Measurements from ENCODE around the gene ADIPOQ.
"Not testable (repeated sequence)": the region's sequence is repeated elsewhere in the genome, so short reads cannot be mapped to it uniquely, and the experiment has no call there.

ADIPOQ gene

GRCh38 chr3:186857743-186858142 is 15.2 kb downstream of the ADIPOQ start:
- no peak for DNase-seq (ENCODE audit: low read depth)
- no peak for TF ChIP-seq CTCF (conservative IDR thresholded peaks at IDR 0.05; ENCODE audit: low read depth, low read length)
- H3K4me3 ChIP-seq (ENCODE audit: low read length) = no peak overlapping the region

GRCh38 chr3:186865215-186865853 is 22.8 kb downstream of the ADIPOQ start:
- DNase-seq (ENCODE audit: low read depth) = not testable (repeated sequence)

GRCh38 chr3:186866095-186866494 is 23.6 kb downstream of the ADIPOQ start:
- not testable (repeated sequence) for H3K4me3 ChIP-seq (ENCODE audit: low read length); DNase-seq (ENCODE audit: low read depth)

More at GRCh38 chr3:186865215-186865853, 22.8 kb downstream of the ADIPOQ start:
- H3K4me3 ChIP-seq (ENCODE audit: low read length) = not testable (repeated sequence)

DNA sequence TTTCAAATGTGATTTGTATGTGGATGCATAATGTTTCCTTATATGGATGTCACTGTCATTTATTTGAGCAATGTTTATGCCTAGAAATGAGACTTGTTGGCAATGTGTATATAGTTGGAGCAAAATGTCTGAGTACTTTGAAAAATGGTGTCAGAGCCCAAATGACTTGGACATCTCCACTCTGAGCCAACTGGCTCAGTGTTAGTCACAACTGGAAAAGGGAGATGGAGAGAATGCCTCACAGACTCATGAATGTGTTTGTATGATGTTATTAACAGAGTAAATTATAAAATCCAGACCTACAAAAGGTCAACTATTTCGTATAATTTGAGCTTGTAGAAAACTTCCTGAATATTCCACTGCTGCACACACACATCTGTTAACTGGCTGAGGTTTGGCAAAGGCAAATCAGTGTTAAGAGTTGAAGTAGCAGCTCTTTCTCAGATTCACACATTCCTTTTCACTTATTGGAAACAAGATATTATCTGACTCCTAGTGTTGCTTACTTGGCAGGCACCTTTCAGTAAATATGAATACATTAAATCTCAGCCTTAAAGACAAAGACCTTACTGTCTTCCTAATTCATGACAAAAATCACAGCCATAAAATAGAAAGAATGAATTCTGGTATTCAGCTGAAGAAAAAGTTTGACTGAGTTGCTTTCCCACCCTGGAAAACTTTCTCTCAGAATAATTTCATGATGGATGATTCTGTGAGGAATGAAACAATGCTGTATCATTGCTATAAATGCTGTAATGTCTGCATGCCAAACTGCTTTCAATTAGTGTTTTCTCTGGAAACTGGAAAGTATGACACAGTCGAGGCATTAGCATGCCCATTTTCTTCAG is 27.0 kb downstream of the ADIPOQ start:
- TF ChIP-seq CTCF (conservative IDR thresholded peaks at IDR 0.05; ENCODE audit: low read depth, low read length) = no peak
- DNase-seq (ENCODE audit: low read depth) = no peak
- H3K4me3 ChIP-seq (ENCODE audit: low read length) = no peak overlapping the region

GRCh38 chr3:186870421-186871201 is 28.1 kb downstream of the ADIPOQ start:
- no peak for DNase-seq (ENCODE audit: low read depth)
- no peak overlapping the region for H3K4me3 ChIP-seq (ENCODE audit: low read length)
- no peak for TF ChIP-seq CTCF (conservative IDR thresholded peaks at IDR 0.05; ENCODE audit: low read depth, low read length)

DNA sequence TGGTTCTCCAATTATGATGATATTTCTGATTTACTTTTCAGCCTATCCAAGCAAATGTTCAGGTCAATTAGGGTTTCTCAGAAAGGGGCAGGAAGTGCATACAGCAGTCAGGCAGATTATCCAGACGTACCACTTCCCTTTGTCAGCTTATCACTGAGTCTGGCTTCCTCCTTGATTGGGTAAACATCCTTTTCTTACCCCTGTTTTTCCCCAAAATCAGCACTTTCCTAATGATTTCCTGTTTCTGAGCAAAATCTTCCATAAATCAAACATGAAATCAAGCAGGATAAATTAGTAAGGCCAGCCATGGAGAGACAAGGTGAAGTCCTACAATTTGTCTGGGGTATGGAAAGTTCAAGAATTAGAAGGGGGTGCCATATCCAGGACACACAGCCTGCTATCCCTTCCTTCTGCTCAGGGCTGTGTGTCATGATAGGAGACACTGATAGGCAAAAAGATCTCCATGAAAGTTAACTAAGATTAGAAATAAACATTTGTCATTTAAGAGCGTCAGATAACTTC is 29.0 kb downstream of the ADIPOQ start:
- DNase-seq (ENCODE audit: low read depth) = no peak
- no peak overlapping the region for H3K4me3 ChIP-seq (ENCODE audit: low read length)
- TF ChIP-seq CTCF (conservative IDR thresholded peaks at IDR 0.05; ENCODE audit: low read depth, low read length) = no peak

DNA sequence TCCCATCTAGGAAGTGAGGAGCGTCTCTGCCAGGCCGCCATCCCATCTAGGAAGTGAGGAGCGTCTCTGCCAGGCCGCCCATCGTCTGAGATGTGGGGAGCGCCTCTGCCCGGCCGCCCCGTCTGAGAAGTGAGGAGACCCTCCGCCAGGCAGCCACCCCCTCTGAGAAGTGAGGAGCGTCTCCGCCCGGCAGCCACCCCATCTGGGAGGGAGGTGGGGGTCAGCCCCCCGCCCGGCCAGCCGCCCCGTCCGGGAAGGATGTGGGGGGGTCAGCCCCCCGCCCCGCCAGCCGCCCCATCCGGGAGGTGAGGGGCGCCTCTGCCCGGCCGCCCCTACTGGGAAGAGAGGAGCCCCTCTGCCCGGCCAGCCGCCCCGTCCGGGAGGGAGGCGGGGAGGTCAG is 31.3 kb downstream of the ADIPOQ start:
- not testable (repeated sequence) for DNase-seq (ENCODE audit: low read depth); H3K4me3 ChIP-seq (ENCODE audit: low read length)

DNA sequence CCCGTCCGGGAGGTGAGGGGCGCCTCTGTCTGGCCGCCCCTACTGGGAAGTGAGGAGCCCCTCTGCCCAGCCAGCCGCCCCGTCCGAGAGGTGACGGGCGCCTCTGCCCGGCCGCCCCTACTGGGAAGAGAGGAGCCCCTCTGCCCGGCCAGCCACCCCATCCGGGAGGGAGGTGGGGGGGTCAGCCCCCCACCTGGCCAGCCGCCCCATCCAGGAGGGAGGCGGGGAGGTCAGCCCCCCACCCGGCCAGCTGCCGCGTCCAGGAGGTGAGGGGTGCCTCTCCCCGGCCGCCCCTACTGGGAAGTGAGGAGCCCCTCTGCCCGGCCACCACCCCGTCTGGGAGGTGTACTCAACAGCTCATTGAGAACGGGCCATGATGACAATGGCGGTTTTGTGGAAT is 31.7 kb downstream of the ADIPOQ start:
- not testable (repeated sequence) for DNase-seq (ENCODE audit: low read depth); H3K4me3 ChIP-seq (ENCODE audit: low read length)

DNA sequence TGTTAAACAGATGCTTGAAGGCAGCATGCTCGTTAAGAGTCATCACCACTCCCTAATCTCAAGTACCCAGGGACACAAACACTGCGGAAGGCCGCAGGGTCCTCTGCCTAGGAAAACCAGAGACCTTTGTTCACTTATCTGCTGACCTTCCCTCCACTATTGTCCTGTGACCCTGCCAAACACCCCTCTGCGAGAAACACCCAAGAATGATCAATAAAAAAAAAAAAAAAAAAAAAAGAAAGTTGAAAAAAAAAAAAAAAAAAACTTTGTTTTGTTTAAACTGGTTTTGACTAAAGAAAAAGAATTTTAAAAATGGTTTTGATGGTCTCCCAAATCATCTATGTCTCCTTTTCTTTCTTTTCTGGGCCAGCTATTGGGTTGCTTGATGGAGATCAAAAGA is 32.3 kb downstream of the ADIPOQ start:
- H3K4me3 ChIP-seq (ENCODE audit: low read length); DNase-seq (ENCODE audit: low read depth): not testable (repeated sequence)

All from retinal pigment epithelial cell (primary cell).